Activated naive CD4-positive, alpha-beta T cell treated with anti-CD3 and anti-CD28 coated beads, Interleukin-2, amount 10 ng/mL, durations not matched to agents 7 days and 5 days (primary cell): ENCODE results near the gene ACSL6.

Experiments used
- CTCF ChIA-PET: fragments of 350-600 bp; sonication (Branson Sonifier 250); formaldehyde crosslinking; loops from one replicate; lab custom pipeline; 2021; ENCODE audit warnings: antibody characterized with exemption; lab: Charles Lee
- DNase-seq: peaks from one replicate; pipeline ENCODE4 v3.0.0-alpha.2; 2020
- H3K27ac Mint-ChIP-seq: one replicate; pipeline ENCODE4 v1.8.0; 2021; ENCODE audit warnings: mild to moderate bottlenecking, moderate library complexity, mixed read lengths
- H3K27me3 Mint-ChIP-seq: one replicate; pipeline ENCODE4 v1.8.0; 2021; ENCODE audit warnings: mild to moderate bottlenecking, mixed read lengths
- H3K36me3 Mint-ChIP-seq: one replicate; pipeline ENCODE4 v1.8.0; 2021; ENCODE audit warnings: mixed read lengths
- H3K4me1 Mint-ChIP-seq: one replicate; pipeline ENCODE4 v1.8.0; 2021; ENCODE audit warnings: mixed read lengths
- H3K4me3 Mint-ChIP-seq: one replicate; pipeline ENCODE4 v1.8.0; 2021; ENCODE audit warnings: mild to moderate bottlenecking, moderate library complexity, mixed read lengths
- H3K9me3 Mint-ChIP-seq: one replicate; pipeline ENCODE4 v1.8.0; 2021; ENCODE audit warnings: mixed read lengths

Gene ACSL6

GRCh38 chr5:131968396-131968954, 43.0 kb downstream of the ACSL6 start:
- Mint-ChIP-seq H3K27ac (no peak overlapping the region), H3K9me3 (no peaks in the 10 kb centered on the region), H3K4me3 (no peak overlapping the region), H3K27me3 (peaks cover 3% of the 10 kb centered on the region), H3K4me1 (peaks cover 17% of the 10 kb centered on the region), H3K36me3 (peaks cover 64% of the 10 kb centered on the region)
- CTCF ChIA-PET, result interaction anchor here (0.6 kb wide), 1 partner anchor 173 kb away, joined by 3 read pairs; no protein-coding TSS in a partner anchor
- DNase-seq, result no peak

- Mint-ChIP-seq H3K27me3 (peaks cover 3% of the 10 kb centered on the region), H3K4me1 (peaks cover 3% of the 10 kb centered on the region), H3K27ac (no peak overlapping the region), H3K36me3 (peaks cover 53% of the 10 kb centered on the region), H3K9me3 (no peaks in the 10 kb centered on the region), H3K4me3 (no peak overlapping the region)
- no peak for DNase-seq
- CTCF ChIA-PET, result no interaction called here
These were observed 44.9 kb downstream of the ACSL6 start for GRCh38 chr5:131966551-131966950.

- Mint-ChIP-seq H3K27ac (no peak overlapping the region), H3K4me1 (peaks cover 3% of the 10 kb centered on the region), H3K36me3 (peaks cover 50% of the 10 kb centered on the region), H3K9me3 (no peaks in the 10 kb centered on the region), H3K4me3 (no peak overlapping the region), H3K27me3 (peaks cover 3% of the 10 kb centered on the region)
- no peak for DNase-seq
- CTCF ChIA-PET, result no interaction called here
These were observed 45.5 kb downstream of the ACSL6 start for GRCh38 chr5:131965826-131966415.

GRCh38 chr5:131959906-131960305, 51.6 kb downstream of the ACSL6 start:
- Mint-ChIP-seq H3K4me3 (no peak overlapping the region), H3K36me3 (peaks cover 58% of the 10 kb centered on the region), H3K4me1 (no peaks in the 10 kb centered on the region), H3K9me3 (no peaks in the 10 kb centered on the region), H3K27me3 (peaks cover 3% of the 10 kb centered on the region), H3K27ac (no peak overlapping the region)
- no peak for DNase-seq
- CTCF ChIA-PET, result no interaction called here

- Mint-ChIP-seq H3K9me3 (no peaks in the 10 kb centered on the region), H3K4me3 (no peak overlapping the region), H3K27me3 (peaks cover 3% of the 10 kb centered on the region), H3K27ac (no peak overlapping the region), H3K36me3 (peaks cover 60% of the 10 kb centered on the region), H3K4me1 (no peaks in the 10 kb centered on the region)
- CTCF ChIA-PET, result no interaction called here
- DNase-seq, result no peak
These were observed 52.3 kb downstream of the ACSL6 start for GRCh38 chr5:131959136-131959535.

GRCh38 chr5:131957721-131958441, 53.6 kb downstream of the ACSL6 start:
- Mint-ChIP-seq H3K4me3 (no peak overlapping the region), H3K4me1 (no peaks in the 10 kb centered on the region), H3K27ac (no peak overlapping the region), H3K36me3 (peaks cover 56% of the 10 kb centered on the region), H3K9me3 (no peaks in the 10 kb centered on the region), H3K27me3 (no peaks in the 10 kb centered on the region)
- DNase-seq, result no peak
- CTCF ChIA-PET, result no interaction called here

GRCh38 chr5:131953969-131954368, 57.5 kb downstream of the ACSL6 start:
- CTCF ChIA-PET, result no interaction called here
- H3K36me3 Mint-ChIP-seq, result peaks cover 37% of the 10 kb centered on the region

GRCh38 chr5:131952301-131952857, 59.1 kb downstream of the ACSL6 start:
- no peak for DNase-seq
- Mint-ChIP-seq H3K4me3 (no peak overlapping the region), H3K27ac (no peak overlapping the region), H3K9me3 (no peaks in the 10 kb centered on the region), H3K36me3 (peaks cover 27% of the 10 kb centered on the region), H3K27me3 (peaks cover 3% of the 10 kb centered on the region), H3K4me1 (no peaks in the 10 kb centered on the region)
- CTCF ChIA-PET, result no interaction called here

More at GRCh38 chr5:131953969-131954368, 57.5 kb downstream of the ACSL6 start:
- no peak for DNase-seq
- Mint-ChIP-seq H3K27ac (no peak overlapping the region), H3K9me3 (no peaks in the 10 kb centered on the region), H3K4me1 (no peaks in the 10 kb centered on the region), H3K27me3 (no peaks in the 10 kb centered on the region), H3K4me3 (no peak overlapping the region)

- no peaks in the 10 kb centered on the region for H3K9me3 Mint-ChIP-seq
- H3K4me1 Mint-ChIP-seq, result no peaks in the 10 kb centered on the region
- DNase-seq, result no peak
- CTCF ChIA-PET, result no interaction called here
- no peak overlapping the region for H3K4me3 Mint-ChIP-seq
- H3K36me3 Mint-ChIP-seq, result peaks cover 22% of the 10 kb centered on the region
- no peak overlapping the region for H3K27ac Mint-ChIP-seq
- peaks cover 3% of the 10 kb centered on the region for H3K27me3 Mint-ChIP-seq
These were observed 60.8 kb downstream of the ACSL6 start for GRCh38 chr5:131950706-131951105.

- no peak for DNase-seq
- peaks cover 2% of the 10 kb centered on the region for H3K36me3 Mint-ChIP-seq
- H3K9me3 Mint-ChIP-seq, result no peaks in the 10 kb centered on the region
- H3K27me3 Mint-ChIP-seq, result peaks cover 3% of the 10 kb centered on the region
- no peak overlapping the region for H3K4me3 Mint-ChIP-seq
- no peaks in the 10 kb centered on the region for H3K4me1 Mint-ChIP-seq
- CTCF ChIA-PET, result interaction anchor here (1.6 kb wide), 1 partner anchor 60 kb away, joined by 4 read pairs; no protein-coding TSS in a partner anchor
- H3K27ac Mint-ChIP-seq, result no peak overlapping the region
These were observed 64.0 kb downstream of the ACSL6 start for GRCh38 chr5:131947445-131947844.

- Mint-ChIP-seq H3K27ac (peak within 1 kb of the TSS; percentile 38), H3K4me3 (peak within 1 kb of the TSS; percentile 13), H3K9me3 (no peaks in the 10 kb centered on the region), H3K36me3 (no peaks in the 10 kb centered on the region), H3K4me1 (no peaks in the 10 kb centered on the region), H3K27me3 (peaks cover 8% of the 10 kb centered on the region)
- no peak for DNase-seq
- CTCF ChIA-PET, result interaction anchor here (1.4 kb wide), 1 partner anchor 135 kb away, joined by 4 read pairs; no protein-coding TSS in a partner anchor
These were observed 65.8 kb downstream of the ACSL6 start, which contains the start of gene MEIKIN for GRCh38 chr5:131945551-131946168. MEIKIN (minus strand) TSS chr5:131945663; CDS start chr5:131945505, 158 bp downstream.

GRCh38 chr5:131944702-131945550, 66.5 kb downstream of the ACSL6 start:
- Mint-ChIP-seq H3K36me3 (no peaks in the 10 kb centered on the region), H3K4me1 (no peaks in the 10 kb centered on the region), H3K9me3 (no peaks in the 10 kb centered on the region), H3K27ac (peak overlapping the region; percentile 16), H3K4me3 (peak overlapping the region; percentile 13), H3K27me3 (peaks cover 10% of the 10 kb centered on the region)
- no peak for DNase-seq
- CTCF ChIA-PET, result interaction anchor here (0.6 to 1.4 kb wide), 2 partner anchors 134 to 283 kb away, joined by 3 to 4 read pairs; no protein-coding TSS in a partner anchor

- Mint-ChIP-seq H3K27ac (no peak overlapping the region), H3K36me3 (no peaks in the 10 kb centered on the region), H3K4me3 (no peak overlapping the region), H3K9me3 (no peaks in the 10 kb centered on the region), H3K27me3 (peaks cover 10% of the 10 kb centered on the region), H3K4me1 (no peaks in the 10 kb centered on the region)
- CTCF ChIA-PET, result no interaction called here
- DNase-seq, result no peak
These were observed 67.5 kb downstream of the ACSL6 start for GRCh38 chr5:131943916-131944315.
